ENCODE results near the gene PRR15.

GRCh38 chr7:29588212-29588611 lies 24.6 kb downstream of the PRR15 start:
- TF ChIP-seq CTCF (IDR thresholded peaks at IDR 0.05): no peak
- TF ChIP-seq POLR2AphosphoS5 (IDR thresholded peaks at IDR 0.05): no peak
- no peak for TF ChIP-seq POLR2A (IDR thresholded peaks at IDR 0.05; ENCODE audit: low read depth)
- TF ChIP-seq EP300 (IDR thresholded peaks at IDR 0.05): no peak

Measured in esophagus muscularis mucosa (tissue), 4 donors.